BJ (cell line): ENCODE measurements around the gene ANO2. TPM values are rescaled to one million over a fixed set of nuclear protein-coding genes. Genes with fewer than 3 reads are reported as not detected.

ENCODE experiments used
- CTCF ChIA-PET: fragments of 350-600 bp; formaldehyde crosslinking; extraction: SDS; loops from one replicate; lab custom pipeline; 2021; ENCODE audit warnings: antibody characterized with exemption, inconsistent platforms; lab: Yijun Ruan, JAX
- POLR2A ChIA-PET: fragments of 300-600 bp; sonication (Branson Sonifier 250); formaldehyde crosslinking; extraction: SDS; loops from one replicate; lab custom pipeline; 2021; ENCODE audit warnings: antibody characterized with exemption; lab: Charles Lee
- DNase-seq: peaks from one replicate; pipeline ENCODE4 v3.0.0-alpha.2; 2011; ENCODE audit warnings: low read depth
- H3K27me3 ChIP-seq: 2 replicates; pipeline ENCODE4 v1.6.0; 2011; ENCODE audit warnings: low read length; ENCODE audit not compliant: control insufficient read depth, insufficient read depth
- H3K36me3 ChIP-seq: 2 replicates; pipeline ENCODE4 v1.5.1; 2011; ENCODE audit warnings: low read length; ENCODE audit not compliant: control insufficient read depth, insufficient read depth
- H3K4me3 ChIP-seq: 2 replicates; pipeline ENCODE4 v1.5.1; 2011; ENCODE audit warnings: low read depth, mild to moderate bottlenecking, control low read depth, low read length
- polyA plus RNA-seq: library from polyadenylated mRNA; depleted of rRNA; stranded (reverse); fragments of >200 nt; gene quantifications from 2 replicates; pipeline ENCODE4 v1.2.3, GENCODE V29; 2011
- TF ChIP-seq, protein P1 (sequence below): IDR thresholded peaks from 2 replicates; pipeline ENCODE4 v1.5.1; 2011; ENCODE audit warnings: low read depth, mild to moderate bottlenecking, control low read depth, inconsistent platforms, low read length, moderate library complexity; ENCODE audit not compliant: insufficient read depth

Gene ANO2
- polyA plus RNA-seq, 1 experiment = 0.10 TPM

DNA sequence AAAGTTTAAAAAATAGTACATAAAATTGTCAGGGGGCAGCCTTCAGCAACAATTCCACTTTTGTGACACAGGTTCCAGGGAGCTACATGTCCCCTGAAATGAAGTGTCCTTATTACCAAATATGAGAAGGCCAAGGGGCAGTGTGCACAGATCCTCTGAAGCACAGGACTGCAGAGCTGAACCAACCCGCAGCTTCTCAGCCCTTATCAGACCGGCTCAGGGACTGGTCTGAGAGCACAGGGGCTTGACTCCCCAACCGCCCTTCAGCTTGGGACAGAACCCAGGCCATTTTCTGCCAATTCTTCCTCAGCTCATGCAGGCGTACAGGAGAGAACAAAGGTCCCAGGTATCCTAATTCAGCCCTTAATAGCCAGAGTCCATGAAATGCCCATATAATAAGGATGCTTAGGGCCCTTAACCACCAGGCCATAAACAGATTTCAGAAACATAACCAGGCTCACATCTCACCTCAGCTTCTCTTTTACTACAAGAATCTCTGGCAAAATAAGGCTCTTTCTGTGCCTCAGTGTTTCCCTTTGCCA, 221.3 kb downstream of the ANO2 start:
- POLR2A ChIA-PET = no interaction called here
- CTCF ChIA-PET = interaction anchor here (1.2 kb wide), 1 partner anchor 9 kb away, joined by 7 read pairs; no protein-coding TSS in a partner anchor
- no peak overlapping the region for H3K4me3 ChIP-seq
- no peak for DNase-seq
- no peaks in the 10 kb centered on the region for H3K36me3 ChIP-seq
- H3K27me3 ChIP-seq = no peaks in the 10 kb centered on the region
- TF ChIP-seq, protein P1, sequence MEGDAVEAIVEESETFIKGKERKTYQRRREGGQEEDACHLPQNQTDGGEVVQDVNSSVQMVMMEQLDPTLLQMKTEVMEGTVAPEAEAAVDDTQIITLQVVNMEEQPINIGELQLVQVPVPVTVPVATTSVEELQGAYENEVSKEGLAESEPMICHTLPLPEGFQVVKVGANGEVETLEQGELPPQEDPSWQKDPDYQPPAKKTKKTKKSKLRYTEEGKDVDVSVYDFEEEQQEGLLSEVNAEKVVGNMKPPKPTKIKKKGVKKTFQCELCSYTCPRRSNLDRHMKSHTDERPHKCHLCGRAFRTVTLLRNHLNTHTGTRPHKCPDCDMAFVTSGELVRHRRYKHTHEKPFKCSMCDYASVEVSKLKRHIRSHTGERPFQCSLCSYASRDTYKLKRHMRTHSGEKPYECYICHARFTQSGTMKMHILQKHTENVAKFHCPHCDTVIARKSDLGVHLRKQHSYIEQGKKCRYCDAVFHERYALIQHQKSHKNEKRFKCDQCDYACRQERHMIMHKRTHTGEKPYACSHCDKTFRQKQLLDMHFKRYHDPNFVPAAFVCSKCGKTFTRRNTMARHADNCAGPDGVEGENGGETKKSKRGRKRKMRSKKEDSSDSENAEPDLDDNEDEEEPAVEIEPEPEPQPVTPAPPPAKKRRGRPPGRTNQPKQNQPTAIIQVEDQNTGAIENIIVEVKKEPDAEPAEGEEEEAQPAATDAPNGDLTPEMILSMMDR = no peak

DNA sequence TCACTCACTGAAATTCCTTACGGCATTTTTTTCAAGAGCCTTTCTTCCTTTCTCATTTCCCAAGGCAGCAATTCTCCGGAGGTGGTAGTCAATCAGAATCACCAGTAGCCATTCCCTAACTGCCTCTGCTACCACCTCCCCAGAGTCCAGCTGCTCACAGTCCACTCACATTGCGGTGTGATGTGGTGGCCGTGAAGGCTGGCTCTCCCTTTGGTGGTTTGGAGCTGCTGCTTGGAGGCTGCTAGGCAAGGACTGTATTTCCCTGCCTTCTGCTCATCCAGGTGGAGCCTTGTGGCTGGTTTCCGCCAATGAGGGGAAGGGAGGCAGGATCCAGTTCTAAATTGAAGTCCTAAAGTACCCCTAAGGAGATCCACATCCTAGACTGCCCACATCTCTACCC, 222.0 kb downstream of the ANO2 start:
- POLR2A ChIA-PET = no interaction called here
- TF ChIP-seq, protein P1 = no peak
- no peaks in the 10 kb centered on the region for H3K36me3 ChIP-seq
- DNase-seq = no peak
- H3K27me3 ChIP-seq = no peaks in the 10 kb centered on the region
- H3K4me3 ChIP-seq = no peak overlapping the region
- CTCF ChIA-PET = interaction anchor here (1.2 kb wide), 1 partner anchor 8 kb away, joined by 7 read pairs; no protein-coding TSS in a partner anchor

DNA sequence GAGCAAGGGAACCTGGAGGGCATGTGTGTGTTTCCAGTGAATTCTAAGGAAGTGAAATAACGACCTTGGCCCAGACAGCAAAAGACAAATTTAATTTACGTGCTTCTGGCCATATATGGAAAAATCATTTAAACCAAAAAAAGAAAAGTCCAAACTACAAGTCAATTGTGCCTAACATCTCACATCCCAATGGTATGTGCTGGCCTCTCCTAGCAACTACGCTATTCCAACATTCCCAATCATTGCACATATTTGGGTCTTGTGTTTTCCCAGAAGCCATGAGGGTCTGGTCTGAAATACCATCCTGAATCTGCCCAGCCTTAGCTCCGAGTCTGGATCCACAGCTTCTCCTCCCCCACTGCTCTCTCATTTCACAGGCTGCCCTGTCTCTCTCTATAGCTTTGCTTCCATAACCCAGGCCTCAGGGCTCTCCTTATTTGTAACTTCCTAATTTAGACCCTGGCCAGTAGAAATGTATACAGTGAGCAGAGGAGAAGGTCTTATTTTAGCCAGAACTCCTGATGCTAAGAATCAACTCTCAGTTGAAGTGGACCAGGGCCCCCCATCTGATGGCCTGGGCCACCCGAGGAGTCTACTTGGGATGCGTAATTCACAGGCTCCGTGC, 224.6 kb downstream of the ANO2 start:
- H3K27me3 ChIP-seq = no peaks in the 10 kb centered on the region; the same call in 1 of the 2 replicates
- no peak overlapping the region for H3K4me3 ChIP-seq
- DNase-seq = no peak
- no peaks in the 10 kb centered on the region for H3K36me3 ChIP-seq
- TF ChIP-seq, protein P1 = no peak
- ChIA-PET POLR2A (no interaction called here), CTCF (interaction anchor here (1.0 to 2.4 kb wide), 2 partner anchors 11 to 25 kb away, joined by 3 to 9 read pairs; no protein-coding TSS in a partner anchor)

DNA sequence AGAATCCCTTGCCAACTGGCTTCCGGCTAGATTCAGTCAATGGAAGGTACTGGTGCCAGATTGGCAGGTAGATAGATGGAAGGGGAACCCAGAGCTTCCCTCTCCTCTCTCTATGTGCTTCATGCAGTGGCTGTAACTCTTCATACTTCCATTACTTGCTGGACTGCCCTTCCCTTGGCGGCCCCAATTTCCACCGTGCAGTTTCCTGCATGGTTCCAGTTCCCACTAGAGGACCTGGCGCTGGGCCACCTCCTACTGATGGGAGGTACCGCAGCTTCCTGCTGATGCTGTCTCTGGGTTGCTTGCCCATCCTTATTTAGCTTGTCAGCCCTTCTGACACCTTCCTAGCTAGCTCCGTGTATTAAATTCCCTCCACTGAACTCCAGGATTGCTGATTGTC, 226.4 kb downstream of the ANO2 start:
- CTCF ChIA-PET = interaction anchor here (2.4 kb wide), 1 partner anchor 27 kb away, joined by 9 read pairs; no protein-coding TSS in a partner anchor
- Histone ChIP-seq H3K4me3 (no peak overlapping the region), H3K27me3 (no peaks in the 10 kb centered on the region; the same call in 1 of the 2 replicates), H3K36me3 (no peaks in the 10 kb centered on the region)
- POLR2A ChIA-PET = no interaction called here
- TF ChIP-seq, protein P1 = no peak
- DNase-seq = no peak

DNA sequence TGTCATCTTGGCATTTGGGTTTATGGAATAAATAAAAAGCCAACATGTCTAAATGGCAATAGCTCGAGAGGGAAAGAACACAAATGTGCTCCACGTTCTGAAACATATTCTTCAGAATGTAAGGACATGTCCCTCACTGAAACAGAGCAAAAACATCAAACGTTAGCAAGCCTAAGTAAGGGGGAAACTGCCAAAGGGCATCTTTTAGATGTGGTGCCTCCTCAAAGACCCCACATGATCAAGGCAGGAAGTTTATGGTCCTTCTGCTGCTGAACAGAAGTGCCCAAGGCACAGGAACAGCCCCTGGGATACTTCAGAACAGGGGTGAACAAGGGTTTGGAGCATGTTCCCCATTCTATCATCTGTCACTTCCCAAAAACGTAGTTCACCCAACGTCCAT, 227.0 kb downstream of the ANO2 start:
- TF ChIP-seq, protein P1 = no peak
- H3K36me3 ChIP-seq = no peaks in the 10 kb centered on the region
- ChIA-PET POLR2A (no interaction called here), CTCF (interaction anchor here (2.4 kb wide), 1 partner anchor 27 kb away, joined by 9 read pairs; no protein-coding TSS in a partner anchor)
- no peaks in the 10 kb centered on the region; the same call in 1 of the 2 replicates for H3K27me3 ChIP-seq
- H3K4me3 ChIP-seq = no peak overlapping the region
- no peak for DNase-seq
